ENCODE data around the gene PPP2R2C.
A peak's percentile ranks its signal among the peaks of the same experiment; 100 is the strongest.

The PPP2R2C gene

DNA sequence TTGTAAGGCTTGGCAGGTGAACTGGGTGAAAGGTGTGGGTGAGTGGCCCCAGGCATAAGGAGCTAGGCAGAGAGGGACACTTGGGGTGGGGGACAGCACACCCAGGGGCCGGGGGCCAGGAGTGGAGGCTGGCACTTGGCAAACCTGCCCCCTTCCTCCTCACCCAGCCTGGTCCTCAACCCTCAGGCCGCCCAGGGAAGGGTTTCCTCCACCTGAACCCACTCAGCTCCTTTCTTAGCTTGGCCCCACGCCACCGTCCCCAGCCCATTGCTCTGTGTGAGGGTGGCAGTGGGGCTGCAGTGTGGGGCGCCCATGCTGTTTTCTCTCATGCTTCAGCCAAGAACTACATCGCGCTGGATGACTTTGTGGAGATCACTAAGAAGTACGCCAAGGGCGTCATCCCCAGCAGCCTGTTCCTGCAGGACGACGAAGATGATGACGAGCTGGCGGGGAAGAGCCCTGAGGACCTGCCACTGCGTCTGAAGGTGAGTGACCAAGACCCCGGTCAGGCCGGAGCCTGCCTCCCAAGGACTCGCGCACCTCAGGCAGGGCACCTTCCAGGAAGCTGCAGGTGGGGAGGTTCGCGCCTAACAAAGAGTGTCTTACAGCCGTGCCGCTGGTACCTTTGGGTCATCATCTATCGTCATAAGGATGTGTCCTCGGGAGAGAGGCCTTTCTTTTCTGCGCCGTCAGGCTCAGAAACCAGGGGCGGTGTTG lies 177.6 kb downstream of the PPP2R2C start:
- DNase-seq (ENCODE audit: insufficient read length, low spot score): no peak
- no peak for FAIRE-seq

DNA sequence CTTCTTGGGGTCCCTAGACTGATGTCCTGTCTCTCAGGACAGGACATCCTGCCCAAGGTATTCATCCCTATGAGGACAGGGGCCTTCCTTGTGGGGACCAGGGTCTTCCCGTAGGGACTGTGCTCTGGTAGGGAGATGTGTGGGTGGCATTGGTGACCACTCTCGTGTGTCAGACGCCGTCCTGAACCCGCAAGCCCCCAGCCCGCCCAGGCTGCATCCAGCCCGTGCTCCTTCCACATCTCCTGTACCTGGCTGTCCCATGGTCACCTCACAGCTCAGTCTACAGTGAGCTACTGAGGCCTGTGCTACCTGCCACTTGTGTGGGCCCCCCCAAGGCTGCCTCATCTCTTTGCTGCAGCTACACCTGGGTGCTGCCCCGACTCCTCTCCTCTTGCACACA lies 178.8 kb downstream of the PPP2R2C start:
- DNase-seq (ENCODE audit: insufficient read length, low spot score) (no peak), FAIRE-seq (no peak)

DNA sequence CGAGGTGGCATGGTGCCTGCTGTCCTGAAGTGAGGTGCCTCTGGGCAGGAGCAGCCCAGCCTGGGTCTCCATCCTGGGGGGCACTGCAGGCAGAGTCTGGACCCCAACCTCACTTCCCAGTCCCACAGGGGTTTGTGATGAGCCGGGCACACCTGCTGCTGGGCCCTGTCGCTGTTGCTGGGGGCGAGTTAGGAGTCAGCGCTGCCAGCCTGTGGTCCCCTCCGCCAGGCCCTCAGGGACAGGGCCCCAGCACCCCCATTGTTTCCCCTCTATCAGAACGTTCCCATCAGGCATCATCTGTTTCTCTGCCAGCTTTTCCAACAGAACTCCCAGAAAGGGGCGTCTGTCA lies 179.3 kb downstream of the PPP2R2C start:
- DNase-seq (ENCODE audit: insufficient read length, low spot score): no peak

DNA sequence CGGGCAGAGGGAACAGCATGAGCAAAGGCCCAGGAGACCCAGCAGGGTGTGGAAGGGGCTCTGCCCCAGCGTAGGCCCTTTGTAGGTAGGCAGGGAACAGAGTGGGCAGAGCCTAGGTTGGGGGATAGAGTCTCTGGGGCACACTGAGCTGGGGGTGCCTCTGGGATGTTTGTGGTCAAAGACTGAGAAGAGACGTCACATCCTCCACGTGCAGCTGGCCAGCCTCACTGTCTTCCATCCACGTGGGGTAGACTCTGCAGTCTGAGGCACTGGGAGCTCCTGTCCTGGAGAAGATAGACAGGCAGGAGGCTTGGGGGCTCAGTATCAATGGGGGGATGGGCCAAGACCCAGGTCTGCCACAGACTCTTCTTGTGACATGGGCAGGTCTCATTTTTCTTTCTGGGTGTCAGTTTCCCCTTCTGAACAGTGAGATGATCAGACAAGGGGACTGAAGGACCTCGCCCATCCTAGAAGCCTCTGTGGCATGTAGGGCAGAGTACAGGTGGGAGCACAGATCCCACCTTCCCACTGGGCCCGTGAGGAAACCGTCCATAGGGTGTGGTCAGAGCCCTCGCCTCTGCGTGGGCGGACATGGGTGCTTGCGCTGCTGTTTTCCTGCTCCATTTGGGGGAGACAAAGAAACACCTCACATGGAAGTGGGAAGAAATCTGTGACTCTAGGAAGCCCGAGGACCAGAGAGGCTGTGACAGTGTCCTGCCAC lies 179.9 kb downstream of the PPP2R2C start:
- DNase-seq (ENCODE audit: insufficient read length, low spot score) (no peak), FAIRE-seq (no peak)

More for the DNA sequence above, 179.3 kb downstream of the PPP2R2C start:
- FAIRE-seq: no peak

DNA sequence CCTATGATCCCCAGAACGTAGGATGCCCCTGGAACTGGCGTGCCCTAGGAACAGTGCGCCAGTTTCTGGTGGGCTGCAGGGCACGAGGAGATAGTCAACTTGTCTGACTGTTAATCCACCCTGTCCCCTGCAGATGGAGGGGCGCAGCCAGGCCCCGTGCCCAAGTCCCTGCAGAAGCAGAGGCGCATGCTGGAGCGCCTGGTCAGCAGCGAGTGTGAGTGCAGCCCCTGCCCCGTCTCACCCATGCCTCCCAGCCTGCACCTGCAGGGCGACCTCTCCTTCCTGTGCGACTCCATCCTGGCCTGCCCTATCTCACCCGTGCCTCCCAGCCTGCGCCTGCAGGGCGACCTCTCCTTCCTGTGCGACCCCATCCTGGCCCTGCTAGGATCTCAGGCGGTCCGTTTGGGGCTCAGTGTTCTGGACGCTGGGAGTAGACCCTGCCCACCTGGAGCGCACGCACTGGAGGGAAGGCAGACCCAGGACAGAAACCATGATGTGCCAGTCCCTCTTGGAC lies 180.6 kb downstream of the PPP2R2C start:
- DNase-seq (ENCODE audit: insufficient read length, low spot score) (no peak), FAIRE-seq (no peak)

DNA sequence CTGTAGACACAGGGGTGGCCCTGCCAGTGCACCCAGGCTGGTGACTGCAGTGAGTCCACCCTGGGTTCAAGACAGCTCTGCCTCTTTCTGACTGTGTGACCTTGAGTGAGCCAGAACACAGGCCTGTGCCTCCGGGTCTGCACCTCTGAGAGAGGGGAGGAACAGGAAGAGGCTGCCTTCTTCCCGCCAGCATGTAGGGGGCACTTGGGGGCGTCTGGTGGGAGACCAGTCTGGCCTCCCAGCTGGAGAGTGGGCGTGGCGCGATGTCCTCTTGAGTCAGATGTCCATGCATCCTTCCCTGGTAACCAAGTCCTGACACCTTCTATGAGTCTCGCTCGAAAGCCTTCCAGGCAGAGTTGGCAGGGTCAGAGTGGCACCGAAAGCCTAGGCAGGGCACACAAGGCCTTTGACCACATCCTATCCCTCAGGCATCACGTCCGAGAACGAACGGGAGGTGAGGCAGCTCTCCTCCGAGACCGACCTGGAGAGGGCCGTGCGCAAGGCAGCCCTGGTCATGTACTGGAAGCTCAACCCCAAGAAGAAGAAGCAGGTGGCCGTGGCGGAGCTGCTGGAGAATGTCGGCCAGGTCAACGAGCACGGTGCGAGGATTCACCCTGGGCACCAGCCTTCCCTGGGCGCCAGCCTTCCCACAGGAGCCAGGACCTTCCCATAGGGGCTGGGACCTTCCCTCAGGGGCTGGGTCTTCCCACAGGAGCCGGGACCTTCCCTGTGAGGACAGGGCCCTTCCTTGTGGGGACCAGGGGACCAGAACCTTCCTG lies 181.5 kb downstream of the PPP2R2C start:
- FAIRE-seq: no peak
- DNase-seq (ENCODE audit: insufficient read length, low spot score): no peak

DNA sequence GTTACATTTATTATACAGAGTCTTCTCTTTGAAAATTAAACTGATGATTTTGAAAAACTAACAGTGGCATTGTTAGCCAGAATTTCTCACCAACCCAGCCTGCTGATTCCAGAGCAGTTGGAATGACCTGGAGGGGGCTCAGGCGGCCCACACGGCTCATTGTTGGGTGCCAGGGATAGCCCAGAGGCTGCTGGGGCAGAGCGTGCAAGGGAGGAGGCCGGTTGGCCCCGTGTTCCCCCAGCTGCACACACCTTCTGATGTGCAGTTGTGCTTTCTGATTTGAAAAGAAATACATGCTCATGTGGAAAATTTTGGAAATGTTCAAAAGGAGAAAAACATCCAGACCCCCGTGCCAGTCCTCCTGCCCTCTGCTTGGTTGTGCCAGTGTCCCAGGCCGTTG lies 182.2 kb downstream of the PPP2R2C start:
- no peak for DNase-seq (ENCODE audit: insufficient read length, low spot score)
- no peak for FAIRE-seq

DNA sequence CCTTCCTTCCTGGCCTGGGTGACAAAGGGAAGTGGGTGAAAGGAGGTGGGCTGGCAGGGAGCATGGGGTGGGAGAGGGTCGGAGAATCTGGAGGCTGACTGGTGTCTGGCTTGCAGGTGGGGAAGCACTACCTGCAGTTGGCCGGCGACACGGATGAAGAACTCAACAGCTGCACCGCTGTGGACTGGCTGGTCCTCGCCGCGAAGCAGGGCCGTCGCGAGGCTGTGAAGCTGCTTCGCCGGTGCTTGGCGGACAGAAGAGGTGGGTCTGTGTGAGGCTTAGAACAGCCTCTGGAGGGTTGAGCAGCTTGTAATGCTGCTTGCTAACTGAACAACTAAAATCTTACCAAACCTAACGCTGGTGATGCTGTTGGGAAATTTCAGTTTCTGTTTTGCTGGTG lies 183.5 kb downstream of the PPP2R2C start:
- no peak for FAIRE-seq
- no peak for DNase-seq (ENCODE audit: insufficient read length, low spot score)

DNA sequence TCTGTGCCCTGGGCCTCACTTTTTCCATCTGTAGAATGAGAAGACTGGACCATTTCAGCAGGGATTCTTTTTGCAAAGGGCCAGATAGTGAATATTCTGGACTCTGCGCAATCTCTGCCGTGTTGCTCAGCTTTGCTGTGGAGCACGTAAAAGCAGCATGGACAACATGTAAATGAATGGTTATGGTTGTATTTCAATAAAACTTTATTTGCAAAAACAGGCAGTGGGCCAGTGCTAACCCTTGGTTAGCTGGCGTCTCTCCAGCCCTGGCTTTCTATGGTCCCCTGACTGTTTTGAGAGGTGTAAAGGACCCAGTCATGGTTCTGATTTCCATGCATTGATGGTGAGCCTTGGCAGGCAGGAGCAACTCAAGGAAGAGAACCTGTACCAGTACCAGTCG lies 184.1 kb downstream of the PPP2R2C start:
- DNase-seq (ENCODE audit: insufficient read length, low spot score) (no peak), FAIRE-seq (no peak)

DNA sequence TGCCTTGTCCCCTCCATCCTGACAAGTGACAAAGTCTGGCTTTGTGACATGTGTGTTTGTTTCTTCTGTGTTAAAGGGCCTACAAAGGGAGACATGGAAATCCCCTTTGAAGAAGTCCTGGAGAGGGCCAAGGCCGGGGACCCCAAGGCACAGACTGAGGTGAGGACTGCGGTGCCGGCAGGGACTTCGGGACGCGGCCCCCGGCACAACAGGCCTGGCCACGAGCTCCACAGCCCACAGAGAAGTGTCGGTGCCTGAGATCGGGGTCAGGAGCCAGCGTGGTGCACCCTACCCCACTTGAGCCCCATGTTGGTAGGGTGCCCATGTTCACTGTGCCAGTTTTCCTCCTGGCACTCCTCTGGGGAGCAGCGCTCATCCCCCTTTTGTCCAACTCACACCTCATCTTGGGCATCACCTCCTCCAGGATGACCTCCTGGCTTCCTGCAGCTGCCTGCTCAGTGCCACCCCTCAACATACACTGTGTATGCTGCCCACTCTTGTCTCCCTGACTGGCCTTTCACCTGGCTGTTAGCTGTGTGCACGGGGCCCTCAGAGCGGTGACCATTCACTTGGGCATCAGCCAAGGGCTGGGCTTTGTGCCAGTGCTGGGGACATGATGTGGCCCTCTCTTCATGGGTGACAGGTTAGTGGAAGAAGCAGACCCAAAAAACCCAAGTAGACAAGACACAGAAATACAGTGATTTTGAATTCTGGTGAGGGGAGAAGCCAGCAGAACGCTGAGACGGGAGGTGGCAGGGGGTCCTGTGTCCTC lies 185.2 kb downstream of the PPP2R2C start:
- DNase-seq (ENCODE audit: insufficient read length, low spot score): no peak
- no peak for FAIRE-seq

DNA sequence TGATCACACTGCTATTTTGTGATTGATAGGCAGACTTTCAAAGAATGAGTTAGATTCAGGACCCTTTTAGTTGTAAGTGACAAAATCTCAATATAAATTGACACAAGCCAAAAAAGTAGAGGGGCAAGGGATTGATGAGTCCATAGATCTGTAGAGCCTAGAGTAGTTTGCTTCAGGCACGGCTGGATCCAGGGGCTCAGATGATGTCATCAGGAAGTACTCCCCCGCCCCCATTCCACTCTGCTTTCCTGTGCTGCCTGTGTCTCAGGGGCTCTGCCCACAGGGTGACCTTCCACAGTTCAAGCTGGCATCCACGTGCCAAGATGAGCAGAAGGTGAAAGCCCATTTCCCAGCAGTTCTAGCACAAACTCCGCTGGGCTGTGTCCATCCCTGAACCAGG lies 189.1 kb downstream of the PPP2R2C start:
- DNase-seq (ENCODE audit: insufficient read length, low spot score) (no peak), FAIRE-seq (no peak)

DNA sequence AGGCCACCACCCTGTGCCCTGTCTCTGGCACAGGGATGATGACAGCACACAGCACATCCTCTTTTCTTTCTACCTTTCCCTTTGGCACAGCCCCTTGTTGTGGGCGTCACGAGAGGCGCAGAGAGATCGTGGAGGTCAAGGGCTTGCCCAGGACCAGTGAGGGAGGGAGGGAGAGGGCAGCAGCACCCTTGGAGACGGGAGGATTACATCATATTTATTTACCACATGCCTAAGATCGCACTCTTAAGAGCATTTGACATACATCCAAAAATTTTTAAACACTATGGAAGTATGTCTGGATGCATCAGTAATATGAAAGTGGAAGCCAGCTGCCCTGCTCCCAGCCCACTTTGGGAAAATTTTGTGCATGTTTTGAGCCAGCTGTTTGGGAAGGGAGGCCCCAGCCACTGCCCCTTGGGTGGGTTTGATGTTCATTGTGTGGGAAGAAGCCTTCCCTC lies 190.1 kb downstream of the PPP2R2C start:
- FAIRE-seq (no peak), DNase-seq (ENCODE audit: insufficient read length, low spot score) (no peak)

DNA sequence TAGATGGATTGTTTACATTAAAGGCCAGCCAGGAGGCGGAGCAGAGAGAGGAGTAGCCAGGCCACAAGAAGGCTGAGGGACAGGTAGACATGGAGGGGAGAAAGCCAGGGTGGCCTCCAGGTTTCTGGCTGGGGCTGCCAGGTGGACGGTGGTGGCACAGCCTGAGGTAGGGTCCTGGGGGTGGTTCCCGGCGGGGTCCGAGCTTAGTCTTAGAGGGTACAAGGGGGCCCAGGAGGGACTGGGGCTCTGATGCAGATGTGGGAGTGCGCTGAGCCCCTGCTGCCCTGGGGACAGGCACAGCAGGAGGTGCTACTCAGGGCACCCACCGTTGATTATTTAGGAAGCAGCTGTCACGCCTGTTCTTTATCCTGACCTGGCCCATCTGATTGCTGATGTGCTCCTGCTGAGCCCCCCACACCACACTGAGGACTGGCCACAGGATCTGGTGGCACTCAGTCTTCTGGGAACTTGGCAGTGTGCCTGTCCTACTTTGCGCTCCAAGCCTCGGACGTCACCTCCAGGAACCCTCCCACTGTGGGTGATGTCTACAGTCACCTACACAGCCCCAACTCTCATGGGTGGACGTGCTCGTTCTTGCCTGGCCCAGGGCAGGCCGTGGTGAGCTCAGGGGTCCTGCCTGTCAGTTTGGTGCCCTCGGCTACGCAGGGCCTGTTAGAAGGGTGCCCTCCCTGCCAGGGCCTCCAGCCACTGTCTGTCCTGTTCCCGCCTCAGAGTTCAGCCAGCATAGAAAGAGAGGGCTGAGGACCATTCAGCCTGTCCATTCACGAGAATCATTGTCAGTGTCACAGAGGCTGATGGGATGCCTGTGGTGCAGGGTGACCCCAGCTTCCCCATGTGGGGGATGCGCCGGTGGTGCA lies 190.7 kb downstream of the PPP2R2C start:
- no peak for FAIRE-seq

DNA sequence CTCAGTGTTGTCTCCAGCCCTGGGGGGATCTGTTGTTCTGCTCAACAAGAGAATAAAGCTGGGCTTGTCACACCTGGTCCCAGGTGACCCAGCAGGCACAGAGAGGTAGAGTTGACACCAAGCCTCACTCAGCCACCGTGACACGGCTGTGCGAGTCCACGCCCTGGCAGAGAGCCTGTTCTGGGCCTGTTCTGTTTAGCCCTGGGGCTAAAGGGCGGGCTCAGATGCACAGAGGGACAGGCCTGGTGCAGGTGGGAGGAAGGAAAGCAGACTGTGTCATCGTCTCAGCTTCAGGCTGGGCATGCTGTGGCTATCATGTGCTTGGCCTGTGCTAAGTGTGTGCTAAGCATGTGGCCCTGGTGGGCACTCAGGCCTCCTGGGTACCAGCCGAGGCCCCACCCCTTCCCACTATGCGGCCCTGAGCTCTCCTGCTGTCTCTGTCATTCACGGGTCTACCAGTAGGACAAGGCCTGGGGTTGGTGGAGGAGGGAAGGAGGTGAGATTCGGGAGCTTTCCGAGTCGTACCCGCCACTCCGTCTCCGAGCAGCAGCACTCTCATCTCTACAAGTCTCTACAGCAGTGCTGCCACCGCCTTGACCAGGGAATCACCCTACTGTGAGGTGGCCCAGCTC lies 191.9 kb downstream of the PPP2R2C start:
- FAIRE-seq: no peak
- no peak for DNase-seq (ENCODE audit: insufficient read length, low spot score)

More for the DNA sequence above, 190.7 kb downstream of the PPP2R2C start:
- no peak for DNase-seq (ENCODE audit: insufficient read length, low spot score)

DNA sequence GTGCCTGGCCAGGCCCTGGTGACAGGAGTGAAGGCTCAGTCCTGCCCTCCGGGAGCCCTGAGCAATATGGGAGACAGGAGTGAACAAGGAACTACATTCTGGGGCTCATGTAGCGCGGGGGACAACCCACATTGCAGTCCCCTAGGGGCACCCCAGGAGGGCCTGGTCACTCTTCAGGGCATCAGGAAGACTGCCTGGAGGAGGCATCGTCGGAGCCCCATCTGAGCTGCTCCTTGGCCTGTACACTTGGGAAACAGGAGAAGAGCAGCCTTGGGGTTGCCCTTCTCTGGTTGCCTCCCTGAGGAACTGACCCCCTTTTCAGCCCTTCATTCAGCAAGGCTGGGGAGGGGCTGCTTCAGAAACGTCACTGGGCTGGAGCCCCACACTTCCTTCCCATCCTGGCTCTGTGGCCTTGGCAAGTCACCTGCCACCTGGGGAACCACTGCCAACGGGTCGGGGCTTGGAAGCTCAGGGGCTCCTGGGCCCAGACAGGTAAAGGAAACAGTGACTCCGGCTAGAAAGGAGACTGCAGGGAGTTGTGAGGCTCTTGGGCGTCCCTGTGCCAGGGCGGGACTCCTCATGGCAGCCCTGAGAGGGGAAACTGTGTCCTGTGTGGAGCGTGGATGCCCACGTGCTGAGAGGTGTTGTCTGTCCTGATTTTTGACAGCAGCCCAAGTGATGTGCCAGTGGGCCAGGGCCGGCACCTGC lies 192.7 kb downstream of the PPP2R2C start:
- DNase-seq (ENCODE audit: insufficient read length, low spot score) (no peak), FAIRE-seq (no peak)

DNA sequence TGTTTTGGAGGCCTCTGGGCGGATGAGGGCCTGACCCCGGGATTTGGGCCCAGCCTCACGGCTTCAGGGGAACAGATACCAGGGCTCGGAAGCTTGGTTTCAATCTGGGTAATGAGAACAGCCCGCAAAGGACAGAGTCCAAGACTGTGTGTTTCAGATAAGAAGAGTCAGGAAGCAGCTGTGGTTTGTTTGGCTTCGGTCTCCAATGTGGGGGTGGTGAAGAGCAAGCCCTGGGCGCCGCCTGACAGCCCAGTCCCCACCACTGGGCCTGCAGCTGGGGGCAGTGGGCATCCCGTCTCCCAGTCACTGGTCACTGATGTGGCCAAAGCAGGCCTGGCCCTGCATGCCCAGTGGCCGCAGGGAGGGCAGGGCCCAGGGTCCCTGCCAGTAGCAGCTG lies 193.6 kb downstream of the PPP2R2C start:
- DNase-seq (ENCODE audit: insufficient read length, low spot score) (peak; percentile 84), FAIRE-seq (peak; percentile 96)

DNA sequence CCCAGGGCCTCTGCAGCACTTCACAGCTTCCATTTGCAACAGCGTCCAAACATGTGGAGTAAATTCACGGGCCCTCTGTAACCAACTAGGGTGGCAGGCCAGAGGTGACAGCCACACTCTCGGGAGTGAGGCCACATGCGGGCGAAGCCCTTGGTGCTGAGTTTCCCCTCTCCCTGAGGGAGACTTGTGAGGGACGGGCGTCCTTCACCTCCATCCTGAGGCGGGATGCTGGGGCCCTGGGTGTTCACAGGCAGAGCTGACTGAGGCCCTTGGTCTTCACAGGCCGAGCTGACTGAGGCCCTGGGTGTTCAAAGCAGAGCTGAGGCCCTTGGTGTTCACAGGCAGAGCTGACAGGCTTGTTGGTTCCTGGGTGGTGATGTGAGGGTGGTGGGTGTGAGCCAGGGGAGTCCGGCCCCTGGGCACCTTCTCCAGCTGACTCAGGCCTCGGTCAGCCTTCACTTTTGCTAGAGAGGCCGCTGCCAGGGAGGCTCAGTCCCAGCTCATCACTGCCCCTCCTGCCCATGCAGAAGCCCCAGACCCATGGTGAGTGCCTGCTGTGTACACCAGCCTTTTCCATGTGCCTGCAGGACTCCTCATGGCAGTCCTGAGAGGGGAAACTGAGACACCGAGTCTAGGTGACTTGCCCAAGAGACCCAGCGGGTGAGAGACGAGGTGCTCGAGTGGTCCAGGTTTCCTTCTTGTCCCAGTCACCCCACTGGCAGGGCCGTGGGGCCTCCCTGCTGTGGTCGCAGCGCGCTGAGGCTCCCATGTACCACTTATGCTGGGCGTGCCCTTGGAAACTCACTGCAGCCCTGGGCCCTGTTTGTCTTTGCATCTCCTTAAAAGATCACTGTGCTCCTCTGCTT lies 194.2 kb downstream of the PPP2R2C start:
- DNase-seq (ENCODE audit: insufficient read length, low spot score) (no peak), FAIRE-seq (no peak)

All from GM19239 (cell line).